ENCODE data around the gene DPY19L2. TPM values are rescaled to one million over a fixed set of nuclear protein-coding genes. Genes with fewer than 3 reads are reported as not detected.
"Not testable (repeated sequence)": the region's sequence is repeated elsewhere in the genome, so short reads cannot be mapped to it uniquely, and the experiment has no call there.

The DPY19L2 gene
- total RNA-seq (10 to 100 TPM; 55.6 to 75.6 TPM), polyA plus RNA-seq (ENCODE audit: insufficient read depth, low read depth, low replicate concordance) (146 TPM)
- long read RNA-seq, donor 1, partial matches to known transcripts: 0 of 1 reads
- long read RNA-seq, donor 1, other reads (novel, unspliced or antisense): 0 of 1 reads
- long read RNA-seq, donor 2: 0 reads

DNA sequence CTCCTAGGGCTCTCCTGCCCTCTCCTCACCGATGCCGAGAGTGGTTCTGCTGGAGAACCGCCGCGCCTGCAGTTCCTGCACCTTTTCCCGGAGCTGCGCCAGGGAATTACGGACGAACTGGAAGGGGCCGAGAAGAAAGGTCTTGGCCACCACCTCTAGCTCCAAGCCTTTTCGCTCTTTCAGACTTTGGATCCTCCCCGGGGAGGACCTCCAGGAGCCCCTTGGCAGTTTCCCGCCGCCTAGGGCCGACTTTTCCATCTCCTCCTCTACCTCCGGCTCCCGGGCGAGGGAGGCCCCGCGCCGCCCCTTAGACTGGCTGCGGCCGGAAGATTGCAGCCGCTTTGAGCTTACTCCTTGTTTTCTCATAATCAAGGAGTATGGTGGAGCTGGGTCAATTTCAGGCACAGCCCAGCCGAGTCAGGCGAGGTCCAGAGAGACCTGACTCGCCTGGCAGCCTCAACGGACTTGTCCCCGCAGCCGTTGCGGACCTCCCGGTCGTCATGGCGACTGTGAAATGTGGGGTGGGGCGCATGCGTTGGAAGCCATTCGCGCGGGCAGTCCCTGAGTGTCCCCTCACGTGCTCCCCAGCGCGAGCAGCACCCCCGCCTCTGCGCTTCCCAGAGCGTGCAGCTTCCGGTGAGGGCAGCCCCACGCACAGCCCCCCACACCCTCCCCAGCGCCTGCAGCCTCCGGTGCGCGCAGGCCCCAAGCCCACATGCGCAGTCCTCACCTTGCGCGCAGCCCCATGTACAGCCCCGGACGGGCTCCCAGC, at the start of gene DPY19L2:
DPY19L2 (minus strand) TSS at position 466 of the 772 bp plus-strand sequence; CDS start at position 366, 100 bp downstream.
- 0% methylated on average over 37 to 53 of the region's 56 CpGs for WGBS, 2 donors
- Histone ChIP-seq H3K27ac (peak within 1 kb of the TSS; percentile 77 to 90), H3K27me3 (no peaks in the 10 kb centered on the region), H3K4me1 (no peaks in the 10 kb centered on the region), H3K36me3 (ENCODE audit: low read depth, missing control alignments) (no peaks in the 10 kb centered on the region), H3K9me3 (no peaks in the 10 kb centered on the region), H3K4me3 (peak within 1 kb of the TSS; percentile 68 to 87)
- intact Hi-C loops (cut with DNase I; ENCODE audit: low total_unique reads): no loop called here
- DNase-seq: peak; percentile 90
- no peak for TF ChIP-seq CTCF (IDR thresholded peaks at IDR 0.05)
- no peak for TF ChIP-seq POLR2A (IDR thresholded peaks at IDR 0.05)

GRCh38 chr12:63716891-63717290, 48.6 kb upstream of the DPY19L2 start:
- H3K27me3 ChIP-seq; H3K4me3 ChIP-seq; intact Hi-C loops (cut with DNase I; ENCODE audit: low total_unique reads); H3K9me3 ChIP-seq; H3K36me3 ChIP-seq (ENCODE audit: low read depth, missing control alignments); DNase-seq; H3K27ac ChIP-seq: not testable (repeated sequence)
- peaks cover 14% of the 10 kb centered on the region for H3K4me1 ChIP-seq
- WGBS, 2 donors: 79 to 85% methylated on average over 4 of the region's 4 CpGs

GRCh38 chr12:63715107-63715625, 46.9 kb upstream of the DPY19L2 start:
- intact Hi-C loops (cut with DNase I; ENCODE audit: low total_unique reads): not testable (repeated sequence)
- DNase-seq: peak; percentile 25

GRCh38 chr12:63714409-63714808, 46.1 kb upstream of the DPY19L2 start:
- H3K27me3 ChIP-seq; DNase-seq; H3K27ac ChIP-seq; H3K9me3 ChIP-seq; H3K36me3 ChIP-seq (ENCODE audit: low read depth, missing control alignments); intact Hi-C loops (cut with DNase I; ENCODE audit: low total_unique reads); H3K4me3 ChIP-seq: not testable (repeated sequence)
- H3K4me1 ChIP-seq: peaks cover 14% of the 10 kb centered on the region
- 88 to 89% methylated on average over 1 of the region's 1 CpG for WGBS, 2 donors

More at GRCh38 chr12:63715107-63715625, 46.9 kb upstream of the DPY19L2 start:
- 28 to 48% methylated on average over 3 of the region's 3 CpGs for WGBS, 2 donors
- Histone ChIP-seq H3K27ac (peak overlapping the region in 1 of 2 donors; percentile 12), H3K4me1 (peaks cover 14% of the 10 kb centered on the region)
- H3K36me3 ChIP-seq (ENCODE audit: low read depth, missing control alignments); H3K27me3 ChIP-seq; H3K9me3 ChIP-seq; H3K4me3 ChIP-seq: not testable (repeated sequence)

DNA sequence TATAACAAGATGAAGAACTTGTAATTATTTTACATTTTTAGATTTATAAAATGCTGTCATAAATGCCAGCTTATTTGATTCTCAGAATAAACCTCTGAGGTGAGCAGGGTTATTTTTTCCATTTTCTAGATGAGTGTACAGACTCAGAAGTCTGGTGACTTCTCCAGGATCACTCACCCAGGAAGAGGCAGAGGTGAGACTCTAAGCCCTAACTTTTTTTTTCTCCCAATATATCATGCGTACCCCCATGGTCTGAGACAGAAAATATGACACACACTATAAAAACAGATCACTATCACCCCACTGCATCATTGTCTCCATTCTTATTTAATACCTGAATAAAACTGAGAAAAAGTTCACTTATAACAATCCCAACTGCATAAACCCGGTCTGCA, 45.4 kb upstream of the DPY19L2 start:
- H3K27ac ChIP-seq; H3K4me3 ChIP-seq; intact Hi-C loops (cut with DNase I; ENCODE audit: low total_unique reads); H3K27me3 ChIP-seq; H3K9me3 ChIP-seq; H3K36me3 ChIP-seq (ENCODE audit: low read depth, missing control alignments); DNase-seq: not testable (repeated sequence)
- WGBS, 2 donors: 66% methylated on average over 2 of the region's 2 CpGs
- peaks cover 14% of the 10 kb centered on the region for H3K4me1 ChIP-seq

DNA sequence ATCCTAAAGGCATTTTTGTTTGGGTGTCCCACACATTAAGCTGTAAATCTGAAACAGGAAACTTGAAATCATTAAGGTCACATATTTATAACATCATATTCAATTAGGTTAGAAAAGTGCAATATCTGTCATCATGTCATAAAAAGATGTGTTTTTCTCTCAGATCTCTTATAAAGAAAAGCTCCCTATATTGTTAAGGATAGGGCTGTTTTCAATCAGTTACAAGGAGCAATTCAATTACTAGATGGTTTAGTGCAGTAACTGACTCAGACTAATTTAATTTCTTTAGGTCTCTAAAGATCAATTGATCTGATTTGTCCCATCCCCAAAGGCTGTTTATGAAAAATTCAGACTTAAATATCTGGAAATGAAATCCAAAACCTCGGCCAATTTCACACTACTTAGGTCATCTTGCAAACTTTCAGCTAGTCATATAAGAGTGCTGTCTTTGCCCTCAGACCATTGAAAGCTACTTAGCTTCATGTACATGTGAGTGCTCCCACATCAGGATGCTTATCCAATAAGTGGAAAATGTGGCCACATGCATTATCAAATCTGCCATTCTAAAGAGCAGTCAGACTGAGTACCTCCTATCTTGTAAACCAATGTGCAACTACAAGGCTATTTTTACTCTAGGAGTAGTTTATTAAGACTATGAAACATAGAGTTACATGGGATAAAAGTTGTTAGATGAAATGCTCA, 44.8 kb upstream of the DPY19L2 start:
- H3K9me3 ChIP-seq; intact Hi-C loops (cut with DNase I; ENCODE audit: low total_unique reads); H3K27ac ChIP-seq; H3K36me3 ChIP-seq (ENCODE audit: low read depth, missing control alignments); H3K4me3 ChIP-seq; H3K27me3 ChIP-seq; DNase-seq: not testable (repeated sequence)
- 81% methylated on average over 1 of the region's 1 CpG; no CpG with 5 or more reads in 1 of the 2 donors for WGBS, 2 donors
- H3K4me1 ChIP-seq: peaks cover 14% of the 10 kb centered on the region

- DNase-seq; H3K9me3 ChIP-seq; H3K4me3 ChIP-seq; H3K36me3 ChIP-seq (ENCODE audit: low read depth, missing control alignments); H3K27me3 ChIP-seq; H3K27ac ChIP-seq; intact Hi-C loops (cut with DNase I; ENCODE audit: low total_unique reads): not testable (repeated sequence)
- WGBS, 2 donors: 81 to 83% methylated on average over 2 of the region's 2 CpGs
- peaks cover 14% of the 10 kb centered on the region for H3K4me1 ChIP-seq
Observed at GRCh38 chr12:63712376-63712974, 44.2 kb upstream of the DPY19L2 start.

DNA sequence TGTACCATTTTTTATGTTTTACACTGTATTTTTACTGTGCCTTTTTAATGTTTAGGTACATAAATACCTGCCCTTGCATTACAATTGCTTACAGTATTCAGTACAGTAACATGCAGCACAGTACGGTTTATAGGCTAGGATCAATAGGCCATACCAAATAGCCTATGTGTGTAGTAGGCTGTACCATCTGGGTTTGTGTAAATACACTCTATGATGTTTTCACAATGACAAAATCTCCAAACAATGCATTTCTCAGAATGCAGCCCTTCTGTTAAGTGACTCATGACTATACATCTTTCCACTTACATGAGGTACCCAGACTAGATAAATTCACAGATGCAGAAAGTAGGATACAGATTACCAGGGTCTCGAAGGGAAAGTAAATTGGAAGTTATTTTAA, 43.0 kb upstream of the DPY19L2 start:
- DNase-seq; H3K36me3 ChIP-seq (ENCODE audit: low read depth, missing control alignments); H3K27ac ChIP-seq; H3K4me3 ChIP-seq; H3K9me3 ChIP-seq; H3K27me3 ChIP-seq; intact Hi-C loops (cut with DNase I; ENCODE audit: low total_unique reads): not testable (repeated sequence)
- peaks cover 14% of the 10 kb centered on the region for H3K4me1 ChIP-seq
- WGBS, 2 donors: 80 to 85% methylated on average over 2 of the region's 2 CpGs
